ENCODE measurements around the gene LRP1B.

GRCh38 chr2:141557329-141558095 is 573.3 kb downstream of the LRP1B start:
- TF ChIP-seq CTCF (IDR thresholded peaks at IDR 0.05) (no peak), RFX5 (IDR thresholded peaks at IDR 0.05; ENCODE audit: low read length) (no peak)
